Thyroid gland (tissue), 4 donors: Measurements from ENCODE around the gene STK36. TPM values are rescaled to one million over a fixed set of nuclear protein-coding genes. Genes with fewer than 3 reads are reported as not detected.

ENCODE experiments used
- DNase-seq, 2 donors: peaks; one replicate each; pipeline ENCODE4 v3.0.0-alpha.2; 2019
- H3K27ac ChIP-seq, 3 donors: fragments of 200-600 bp; sonication (generic); 1 replicate in 2 of 3; 2 replicates in 1 of 3; pipeline ENCODE4 v1.5.1; 2016 to 2019; ENCODE audit warnings: mild to moderate bottlenecking in 1 of 3, moderate library complexity in 1 of 3
- H3K27me3 ChIP-seq: fragments of 200-600 bp; sonication (generic); one replicate; pipeline ENCODE4 v1.5.1; 2019
- H3K36me3 ChIP-seq, 2 donors: fragments of 200-600 bp; sonication (generic); one replicate each; pipeline ENCODE4 v1.5.1; 2016 to 2019
- H3K4me1 ChIP-seq, 2 donors: fragments of 200-600 bp; sonication (generic); one replicate each; pipeline ENCODE4 v1.5.1; 2017 to 2019
- H3K4me3 ChIP-seq, 3 donors: fragments of 200-600 bp; sonication (generic); replicated peaks in 1 of 3; 1 replicate in 2 of 3; 2 replicates in 1 of 3; pipeline ENCODE4 v1.5.1; 2016; ENCODE audit warnings: mild to moderate bottlenecking in 1 of 3
- H3K9me3 ChIP-seq: fragments of 200-600 bp; sonication (generic); one replicate; pipeline ENCODE4 v1.5.1; 2017
- CTCF ChIP-seq, 6 experiments: fragments of 200-600 bp in 3 of 6; fragments of 450-650 bp in 3 of 6; sonication (generic) in 3 of 6; IDR thresholded peaks; one replicate each; pipeline ENCODE4 v1.5.1; 2016 to 2019; ENCODE audit warnings: antibody characterized with exemption in 6 of 6, mild to moderate bottlenecking in 2 of 6, inconsistent platforms in 1 of 6, moderate library complexity in 1 of 6
- POLR2A ChIP-seq, 2 donors: fragments of 450-650 bp; IDR thresholded peaks; one replicate each; pipeline ENCODE4 v1.6.1; 2017; ENCODE audit warnings: antibody characterized with exemption in 2 of 2, mild to moderate bottlenecking in 2 of 2, moderate library complexity in 1 of 2
- WGBS, 2 donors: methylation state at CpG; one replicate each; pipeline ENCODE4 v1.1.5; 2017; 5-methylcytosine and 5-hydroxymethylcytosine counted together
- intact Hi-C: fragments of 100-400 bp; cut with DNase I; formaldehyde crosslinking; loops from one replicate; pipeline ENCODE4 v1.15.1; 2023
- total RNA-seq, 4 donors: library from RNA; depleted of rRNA; stranded (reverse); fragments of >200 nt; gene quantifications; one replicate each; pipeline ENCODE4 v1.2.3, GENCODE V29; 2016

Gene STK36
- total RNA-seq, 4 donors from 2014 or later: 50.9 to 82.3 (median 64.0) TPM

- H3K27me3 ChIP-seq: no peaks in the 10 kb centered on the region
- no peak for TF ChIP-seq POLR2A (IDR thresholded peaks at IDR 0.05)
- no peak for TF ChIP-seq CTCF (IDR thresholded peaks at IDR 0.05)
- H3K36me3 ChIP-seq: no peaks in the 10 kb centered on the region
- intact Hi-C loops: no loop called here
- WGBS, 2 donors: 86 to 89% methylated on average over 4 of the region's 4 CpGs
- DNase-seq: no peak
- H3K9me3 ChIP-seq: no peaks in the 10 kb centered on the region
- H3K27ac ChIP-seq: no peak overlapping the region
- H3K4me1 ChIP-seq: peaks cover 5 to 6% of the 10 kb centered on the region in 2 donors
- H3K4me3 ChIP-seq: no peak overlapping the region
Measured at GRCh38 chr2:218716070-218716469, 44.2 kb downstream of the STK36 start.

GRCh38 chr2:218717262-218717661, 45.4 kb downstream of the STK36 start:
- Histone ChIP-seq H3K27ac (no peak overlapping the region), H3K9me3 (no peaks in the 10 kb centered on the region), H3K4me1 (no peaks in the 10 kb centered on the region), H3K27me3 (no peaks in the 10 kb centered on the region), H3K4me3 (no peak overlapping the region), H3K36me3 (no peaks in the 10 kb centered on the region)
- intact Hi-C loops: no loop called here
- TF ChIP-seq POLR2A (IDR thresholded peaks at IDR 0.05) (no peak), CTCF (IDR thresholded peaks at IDR 0.05) (no peak)
- 85 to 93% methylated on average over 3 of the region's 3 CpGs for WGBS, 2 donors
- DNase-seq: no peak

GRCh38 chr2:218718058-218718457, 46.2 kb downstream of the STK36 start:
- H3K9me3 ChIP-seq: no peaks in the 10 kb centered on the region
- no peak overlapping the region for H3K27ac ChIP-seq
- H3K4me1 ChIP-seq: no peaks in the 10 kb centered on the region
- no peak overlapping the region for H3K4me3 ChIP-seq
- WGBS, 2 donors: 95 to 100% methylated on average over 7 of the region's 7 CpGs
- no peak for DNase-seq
- H3K27me3 ChIP-seq: no peaks in the 10 kb centered on the region
- no peaks in the 10 kb centered on the region for H3K36me3 ChIP-seq
- no peak for TF ChIP-seq POLR2A (IDR thresholded peaks at IDR 0.05)
- intact Hi-C loops: no loop called here

- intact Hi-C loops: no loop called here
- WGBS, 2 donors: 79 to 81% methylated on average over 3 of the region's 3 CpGs
- no peaks in the 10 kb centered on the region for H3K4me1 ChIP-seq
Measured at GRCh38 chr2:218719457-218719856, 47.6 kb downstream of the STK36 start.

GRCh38 chr2:218720048-218721041, 48.5 kb downstream of the STK36 start:
- intact Hi-C loops: no loop called here

More at GRCh38 chr2:218719457-218719856, 47.6 kb downstream of the STK36 start:
- no peak for DNase-seq
- TF ChIP-seq POLR2A (IDR thresholded peaks at IDR 0.05) (no peak), CTCF (IDR thresholded peaks at IDR 0.05) (no peak)
- H3K4me3 ChIP-seq: no peak overlapping the region
- H3K27ac ChIP-seq: no peak overlapping the region
- H3K27me3 ChIP-seq: no peaks in the 10 kb centered on the region
- H3K9me3 ChIP-seq: no peaks in the 10 kb centered on the region
- H3K36me3 ChIP-seq: no peaks in the 10 kb centered on the region

More at GRCh38 chr2:218720048-218721041, 48.5 kb downstream of the STK36 start:
- DNase-seq: no peak
- no peak overlapping the region for H3K27ac ChIP-seq
- H3K36me3 ChIP-seq: no peaks in the 10 kb centered on the region
- no peaks in the 10 kb centered on the region for H3K4me1 ChIP-seq
- 91 to 96% methylated on average over 19 of the region's 19 CpGs for WGBS, 2 donors
- no peaks in the 10 kb centered on the region for H3K27me3 ChIP-seq
- no peak for TF ChIP-seq CTCF (IDR thresholded peaks at IDR 0.05)
- TF ChIP-seq POLR2A (IDR thresholded peaks at IDR 0.05): no peak
- no peak overlapping the region for H3K4me3 ChIP-seq
- H3K9me3 ChIP-seq: no peaks in the 10 kb centered on the region
